ENCODE results near the gene SIPA1L3.

SIPA1L3 gene

GRCh38 chr19:38003438-38004185 is 96.6 kb downstream of the SIPA1L3 start:
- TF ChIP-seq CTCF (conservative IDR thresholded peaks at IDR 0.05; ENCODE audit: low read depth, low read length), result no peak
- peak overlapping the region; percentile 54 for H3K4me3 ChIP-seq (ENCODE audit: low read depth, low read length)
- DNase-seq (ENCODE audit: low read depth), result peak; percentile 66

- no peak for DNase-seq (ENCODE audit: low read depth)
- peak overlapping the region; percentile 59 for H3K4me3 ChIP-seq (ENCODE audit: low read depth, low read length)
Observed at GRCh38 chr19:38004186-38004520, 97.1 kb downstream of the SIPA1L3 start.

GRCh38 chr19:38004521-38005223 is 97.7 kb downstream of the SIPA1L3 start:
- peak; percentile 98 for DNase-seq (ENCODE audit: low read depth)
- H3K4me3 ChIP-seq (ENCODE audit: low read depth, low read length), result peak overlapping the region; percentile 59
- no peak for TF ChIP-seq CTCF (conservative IDR thresholded peaks at IDR 0.05; ENCODE audit: low read depth, low read length)

More at GRCh38 chr19:38004186-38004520, 97.1 kb downstream of the SIPA1L3 start:
- TF ChIP-seq CTCF (conservative IDR thresholded peaks at IDR 0.05; ENCODE audit: low read depth, low read length), result no peak

- no peak for TF ChIP-seq CTCF (conservative IDR thresholded peaks at IDR 0.05; ENCODE audit: low read depth, low read length)
- DNase-seq (ENCODE audit: low read depth), result no peak
- no peak overlapping the region for H3K4me3 ChIP-seq (ENCODE audit: low read depth, low read length)
Observed at GRCh38 chr19:38005224-38005614, 98.2 kb downstream of the SIPA1L3 start.

- no peak for DNase-seq (ENCODE audit: low read depth)
- no peak for TF ChIP-seq CTCF (conservative IDR thresholded peaks at IDR 0.05; ENCODE audit: low read depth, low read length)
- no peak overlapping the region for H3K4me3 ChIP-seq (ENCODE audit: low read depth, low read length)
Observed at GRCh38 chr19:38006361-38007045, 99.5 kb downstream of the SIPA1L3 start.

- TF ChIP-seq CTCF (conservative IDR thresholded peaks at IDR 0.05; ENCODE audit: low read depth, low read length), result no peak
- no peak overlapping the region for H3K4me3 ChIP-seq (ENCODE audit: low read depth, low read length)
- DNase-seq (ENCODE audit: low read depth), result no peak
Observed at GRCh38 chr19:38009650-38010242, 102.7 kb downstream of the SIPA1L3 start.

Measured in choroid plexus epithelial cell (primary cell).